K562 (cell line): ENCODE data around the gene NCOA6. TPM values are rescaled to one million over a fixed set of nuclear protein-coding genes. Genes with fewer than 3 reads are reported as not detected.

Experiments used
- ATAC-seq: fragments of 200-7000 bp; cut with Tn5 transposase; 3 replicates; pipeline ENCODE4 v1.9.1; 2020; ENCODE audit warnings: moderate library complexity
- BruUV-seq: library from RNA; stranded (reverse); fragments of 400-500 nt; replicated peaks from 2 replicates; lab custom pipeline; 2021; lab: Mats Ljungman, UMichigan
- CTCF ChIA-PET: fragments of 300-600 bp; formaldehyde crosslinking; extraction: SDS; loops from one replicate; lab custom pipeline; 2021; ENCODE audit warnings: low intra/inter-chr PET ratio; lab: Yijun Ruan, JAX
- POLR2A ChIA-PET: fragments of 300-600, 350-650 bp; sonication (Branson Sonifier 250); formaldehyde crosslinking; extraction: SDS; loops from one replicate; lab custom pipeline; 2021; ENCODE audit warnings: antibody characterized with exemption, inconsistent platforms; lab: Yijun Ruan, JAX
- DNase-seq, 4 experiments: peaks; one replicate each; pipeline versions ENCODE4 v3.0.0 to v3.0.0-alpha.2; 2011 to 2018; ENCODE audit warnings: low spot score in 3 of 4, mixed read lengths in 3 of 4; ENCODE audit errors: extremely low read depth in 1 of 4
- FAIRE-seq: peaks from 2 replicates; lab custom pipeline; 2011; peaks lifted over from hg19 to GRCh38; lab: Jason Lieb, UNC
- H2AFZ ChIP-seq: 2 replicates; pipeline ENCODE4 v1.6.0; 2011; ENCODE audit warnings: low read depth, low read length, control low read depth, inconsistent platforms
- H3K27ac ChIP-seq: fragments of 200-600 bp; 3 replicates; pipeline ENCODE4 v1.8.0; 2011; ENCODE audit warnings: low read depth, mild to moderate bottlenecking, control low read depth, inconsistent platforms, low read length, moderate library complexity, mixed read lengths; ENCODE audit errors: extremely low read depth
- H3K27me3 ChIP-seq, 2 experiments: fragments of 300-600 bp in 1 of 2; 2 replicates in 1 of 2; 3 replicates in 1 of 2; pipeline versions ENCODE4 v1.6.0 to v1.8.0; 2011; ENCODE audit warnings: inconsistent platforms in 2 of 2, low read length in 2 of 2, mild to moderate bottlenecking in 1 of 2, mixed read lengths in 1 of 2, moderate library complexity in 1 of 2; ENCODE audit not compliant: control insufficient read depth in 2 of 2, insufficient read depth in 2 of 2
- H3K36me3 ChIP-seq: fragments of 300-600 bp; 3 replicates; pipeline ENCODE4 v1.8.0; 2011; ENCODE audit warnings: mild to moderate bottlenecking, low read length, inconsistent platforms; ENCODE audit not compliant: control insufficient read depth, insufficient read depth
- H3K4me1 ChIP-seq, 2 experiments: fragments of 200-600 bp in 1 of 2; replicated peaks in 1 of 2; 2 replicates in 1 of 2; 3 replicates in 1 of 2; pipeline versions ENCODE4 v1.5.1 to v1.8.0; 2011; ENCODE audit warnings: inconsistent platforms in 2 of 2, low read length in 2 of 2, mild to moderate bottlenecking in 1 of 2, mixed read lengths in 1 of 2, moderate library complexity in 1 of 2; ENCODE audit not compliant: control insufficient read depth in 2 of 2, insufficient read depth in 2 of 2
- H3K4me2 ChIP-seq: 2 replicates; pipeline ENCODE4 v1.6.1; 2011; ENCODE audit warnings: low read length, control low read depth, inconsistent platforms, mixed read lengths; ENCODE audit not compliant: insufficient read depth
- H3K4me3 ChIP-seq: fragments of 200-600 bp; sonication (generic), shearing (Covaris generic); 2 replicates; pipeline ENCODE4 v1.5.1; 2016; ENCODE audit warnings: control low read depth, inconsistent platforms
- H3K79me2 ChIP-seq: fragments of 200-600 bp; 3 replicates; pipeline ENCODE4 v1.8.0; 2011; ENCODE audit warnings: low read length, inconsistent platforms; ENCODE audit not compliant: control insufficient read depth, insufficient read depth
- H3K9ac ChIP-seq, 2 experiments: 2 replicates each; pipeline versions ENCODE4 v1.6.0 to v1.6.1; 2011; ENCODE audit warnings: low read depth in 2 of 2, low read length in 2 of 2, control low read depth in 1 of 2, inconsistent platforms in 1 of 2, mild to moderate bottlenecking in 1 of 2, mixed read lengths in 1 of 2; ENCODE audit not compliant: insufficient read depth in 1 of 2
- H3K9me1 ChIP-seq: one replicate; pipeline ENCODE4 v1.6.0; 2011; ENCODE audit warnings: inconsistent platforms, mild to moderate bottlenecking, low read length, moderate library complexity; ENCODE audit not compliant: control insufficient read depth, insufficient read depth
- H3K9me3 ChIP-seq: replicated peaks from 2 replicates; pipeline ENCODE4 v1.5.1; 2011; ENCODE audit warnings: low read depth, low read length, inconsistent platforms; ENCODE audit not compliant: control insufficient read depth, insufficient read depth
- H4K20me1 ChIP-seq: replicated peaks from 2 replicates; pipeline ENCODE4 v1.6.1; 2011; ENCODE audit warnings: low read length, inconsistent platforms, mixed read lengths; ENCODE audit not compliant: control insufficient read depth, insufficient read depth
- CBX8 ChIP-seq: fragments of 200-600 bp; sonication (generic); IDR thresholded peaks from 2 replicates; pipeline ENCODE4 v1.6.1; 2012; ENCODE audit warnings: borderline replicate concordance, mixed run types, low read depth, mild to moderate bottlenecking, moderate library complexity, mixed read lengths, low read length, control low read depth, inconsistent platforms; ENCODE audit not compliant: poor library complexity, severe bottlenecking; ENCODE audit errors: extremely low read depth
- CGGBP1 ChIP-seq: fragments of 250-450 bp; sonication (Bioruptor Pico); IDR thresholded peaks from 2 replicates; pipeline ENCODE4 v1.9.0; 2021; ENCODE audit warnings: mild to moderate bottlenecking
- CHD4 ChIP-seq: fragments of 200-600 bp; sonication (generic); IDR thresholded peaks from 3 replicates; pipeline ENCODE4 v1.6.1; 2012; ENCODE audit warnings: low read depth, mild to moderate bottlenecking, mixed read lengths, low read length, inconsistent platforms; ENCODE audit not compliant: insufficient read depth, insufficient replicate concordance, poor library complexity, severe bottlenecking
- IRF2 ChIP-seq: sonication (generic); formaldehyde crosslinking; IDR thresholded peaks from 2 replicates; pipeline ENCODE4 v1.8.1; 2022; ENCODE audit warnings: mild to moderate bottlenecking, missing genetic modification reagents
- MAFG ChIP-seq: fragments of 450-650 bp; conservative IDR thresholded peaks from 2 replicates; pipeline ENCODE4 v1.6.1; 2016; ENCODE audit warnings: missing genetic modification characterization, missing compliant biosample characterization
- RAD21 ChIP-seq, 2 experiments: fragments of 250-450 bp in 1 of 2; fragments of 450-650 bp in 1 of 2; sonication (Bioruptor Pico) in 1 of 2; formaldehyde crosslinking in 1 of 2; IDR thresholded peaks in 1 of 2; conservative IDR thresholded peaks in 1 of 2; 2 replicates each; pipeline versions ENCODE4 v1.4.0 to v1.8.0; 2020 to 2022; ENCODE audit warnings: mild to moderate bottlenecking in 2 of 2, moderate library complexity in 1 of 2
- THAP7 ChIP-seq: fragments of 250-450 bp; sonication (Bioruptor Pico); IDR thresholded peaks from 2 replicates; pipeline ENCODE4 v1.5.0; 2021
- ZNF124 ChIP-seq: sonication (generic); formaldehyde crosslinking; IDR thresholded peaks from 2 replicates; pipeline ENCODE4 v1.8.1; 2022; ENCODE audit warnings: missing genetic modification reagents
- ZNF277 ChIP-seq: fragments of 250-450 bp; sonication (Bioruptor Pico); IDR thresholded peaks from 2 replicates; pipeline ENCODE4 v1.8.0; 2022; ENCODE audit warnings: inconsistent platforms, mild to moderate bottlenecking, moderate library complexity, borderline replicate concordance
- ZNF282 ChIP-seq: sonication (generic); formaldehyde crosslinking; IDR thresholded peaks from 2 replicates; pipeline ENCODE4 v1.8.1; 2023; ENCODE audit warnings: missing genetic modification reagents
- ZNF407 ChIP-seq: fragments of 450-650 bp; IDR thresholded peaks from 2 replicates; pipeline ENCODE4 v1.6.1; 2016; ENCODE audit warnings: low read depth
- WGBS: fragments of 100-300 bp; shearing (Covaris generic); methylation state at CpG from one replicate; pipeline ENCODE4 v1.1.6; 2016; ENCODE audit warnings: low coverage, mixed read lengths; ENCODE audit not compliant: insufficient coverage; ENCODE audit errors: missing lambda C conversion rate; 5-methylcytosine and 5-hydroxymethylcytosine counted together
- in situ Hi-C: fragments of 300-500 bp; cut with MboI; formaldehyde crosslinking; loops from 4 replicates; pipeline ENCODE4 v1.15.0; 2018; ENCODE audit warnings: inconsistent platforms, mixed read lengths
- intact Hi-C: fragments of 100-400 bp; cut with micrococcal nuclease; formaldehyde crosslinking; loops from 2 replicates; pipeline ENCODE4 v1.14.2; 2022
- polyA plus RNA-seq, 8 experiments: library from polyadenylated mRNA; depleted of rRNA in 4 of 8; stranded (reverse) in 5 of 8; unstranded in 3 of 8; fragments of >200 nt; fragmentation: Nextera tagmentation in 2 of 8; fragmentation: Illumina TruSeq in 1 of 8; extraction: Ambion mirVana in 2 of 8; extraction: Trizol in 1 of 8; gene quantifications; 2 replicates each; pipeline versions ENCODE4 v1.2.1 to v1.2.3, GENCODE V29; 2011 to 2014; ENCODE audit warnings: inconsistent platforms in 1 of 8, missing spikeins in 1 of 8
- total RNA-seq, 7 experiments: library from RNA; depleted of rRNA in 6 of 7; stranded (reverse); fragments of >200 nt in 6 of 7; fragmentation: Illumina TruSeq in 2 of 7; extraction: Trizol in 2 of 7; gene quantifications; 2 replicates each; pipeline versions ENCODE4 v1.2.1 to v1.2.3, GENCODE V29; 2011 to 2021; ENCODE audit warnings: low replicate concordance in 1 of 7

NCOA6 gene
- total and polyA plus RNA-seq, 9 of the 15 experiments (the other 6 are each of a cell fraction or from before 2014, with no cell fraction given) = 6.1 to 25.0 (median 9.5) TPM

DNA sequence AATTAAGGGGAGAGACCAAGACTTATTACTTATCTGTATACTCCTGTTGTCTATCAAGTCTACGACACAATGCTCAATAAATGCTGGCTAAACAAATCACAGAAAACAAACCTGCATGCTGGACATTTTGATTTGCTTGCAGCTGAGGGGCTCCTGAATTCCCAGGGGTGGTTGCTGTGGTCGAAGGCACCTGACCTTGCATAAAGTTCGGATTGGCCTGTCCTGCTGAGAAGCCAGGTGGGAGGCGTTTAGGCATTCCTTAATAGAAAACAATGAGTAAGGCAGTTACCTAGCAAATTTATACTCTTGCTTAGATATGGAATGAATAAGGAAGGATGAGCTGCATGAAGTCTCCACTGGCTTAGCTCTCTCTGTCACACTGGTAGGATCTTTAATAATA is 70.8 kb downstream of the NCOA6 start:
- no peaks in the 10 kb centered on the region for H3K9me1 ChIP-seq
- ChIA-PET POLR2A (interaction anchor here (0.5 to 1.9 kb wide), 4 partner anchors 9 to 28 kb away, joined by 3 to 8 read pairs (median 3); no protein-coding TSS in a partner anchor), CTCF (interaction anchor here (1.1 kb wide), 1 partner anchor 442 kb away, joined by 3 read pairs; no protein-coding TSS in a partner anchor)
- 56% methylated on average over 4 of the region's 4 CpGs for WGBS
- H3K36me3 ChIP-seq = peaks cover 71% of the 10 kb centered on the region
- no peak overlapping the region for H3K4me2 ChIP-seq
- no peaks in the 10 kb centered on the region for H3K9me3 ChIP-seq
- FAIRE-seq (no peak), ATAC-seq (no peak), DNase-seq (no peak)
- TF ChIP-seq CGGBP1 (CRISPR knock-in tag) = no peak
- TF ChIP-seq IRF2 (CRISPR knock-in tag) = no peak
- no peak for TF ChIP-seq CBX8
- TF ChIP-seq ZNF282 (CRISPR knock-in tag) = no peak
- TF ChIP-seq CHD4 = no peak
- no peak for TF ChIP-seq ZNF277 (CRISPR knock-in tag)
- TF ChIP-seq ZNF407 = no peak
- no peak for TF ChIP-seq THAP7 (CRISPR knock-in tag)
- no peak for TF ChIP-seq MAFG (tag)
- TF ChIP-seq ZNF124 = no peak
- no peak for TF ChIP-seq RAD21 (CRISPR knock-in tag; conservative IDR thresholded peaks at IDR 0.05 in 1 of 2, IDR thresholded peaks at IDR 0.05 in 1 of 2)
- no peaks in the 10 kb centered on the region for H3K79me2 ChIP-seq
- in situ Hi-C loops = no loop called here
- intact Hi-C loops = no loop called here
- no peaks in the 10 kb centered on the region for H3K4me1 ChIP-seq
- H4K20me1 ChIP-seq = no peaks in the 10 kb centered on the region
- no peak overlapping the region for H3K27ac ChIP-seq
- no peak overlapping the region for H2AFZ ChIP-seq
- H3K27me3 ChIP-seq = no peaks in the 10 kb centered on the region
- H3K4me3 ChIP-seq = no peak overlapping the region
- no peak overlapping the region for H3K9ac ChIP-seq
- BruUV-seq = no TSS peak
